Gastrocnemius medialis (tissue), 4 donors: Measurements from ENCODE around the gene SLC48A1.

ENCODE experiments used
- POLR2A ChIP-seq, 2 donors: fragments of 450-650 bp; IDR thresholded peaks; one replicate each; pipeline ENCODE4 v1.6.1; 2017; ENCODE audit warnings: antibody characterized with exemption in 2 of 2, mild to moderate bottlenecking in 2 of 2, moderate library complexity in 2 of 2
- TF ChIP-seq, protein P1 (sequence below), 5 experiments: fragments of 450-650 bp in 3 of 5; fragments of 200-600 bp in 2 of 5; sonication (generic) in 2 of 5; IDR thresholded peaks in 4 of 5; conservative IDR thresholded peaks in 1 of 5; 1 replicate in 4 of 5; 2 replicates in 1 of 5; pipeline ENCODE4 v1.5.1; 2016 to 2019; ENCODE audit warnings: antibody characterized with exemption in 5 of 5, mild to moderate bottlenecking in 3 of 5, moderate library complexity in 3 of 5

DNA sequence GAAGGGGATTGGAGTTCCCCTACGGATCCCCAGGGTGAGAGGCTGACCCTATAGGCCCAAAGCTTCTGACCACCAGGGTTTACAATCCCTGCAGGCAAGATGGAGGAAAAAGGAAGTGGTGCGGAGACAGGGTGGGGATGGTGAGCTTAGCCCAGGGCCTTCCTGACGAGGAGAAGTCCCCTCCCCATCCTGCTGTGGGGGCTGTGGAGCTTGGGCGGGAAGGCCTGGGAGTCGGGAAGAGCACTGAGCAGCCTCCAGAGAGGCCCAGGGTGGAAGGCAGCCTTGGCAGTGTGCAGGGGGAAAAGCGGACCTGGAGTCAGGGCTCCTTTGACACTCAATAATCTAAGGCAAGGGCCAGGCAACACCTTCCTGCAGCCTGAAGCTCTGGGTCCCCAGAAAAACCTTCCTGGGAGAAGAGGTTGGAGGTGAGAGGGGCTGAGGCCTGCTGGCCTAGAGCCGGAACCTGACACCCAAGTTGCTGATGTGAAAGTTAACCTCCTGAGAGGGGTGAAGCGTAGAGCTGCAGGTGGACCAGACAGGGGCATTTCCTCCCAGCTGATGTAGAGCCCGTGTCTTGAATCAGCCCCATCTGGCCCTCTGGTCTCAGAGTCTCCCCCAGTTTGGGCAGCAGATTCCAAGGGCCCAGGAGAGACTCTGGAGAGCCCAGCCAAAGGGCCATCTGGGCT lies 40.6 kb downstream of the SLC48A1 start:
- TF ChIP-seq, protein P1, sequence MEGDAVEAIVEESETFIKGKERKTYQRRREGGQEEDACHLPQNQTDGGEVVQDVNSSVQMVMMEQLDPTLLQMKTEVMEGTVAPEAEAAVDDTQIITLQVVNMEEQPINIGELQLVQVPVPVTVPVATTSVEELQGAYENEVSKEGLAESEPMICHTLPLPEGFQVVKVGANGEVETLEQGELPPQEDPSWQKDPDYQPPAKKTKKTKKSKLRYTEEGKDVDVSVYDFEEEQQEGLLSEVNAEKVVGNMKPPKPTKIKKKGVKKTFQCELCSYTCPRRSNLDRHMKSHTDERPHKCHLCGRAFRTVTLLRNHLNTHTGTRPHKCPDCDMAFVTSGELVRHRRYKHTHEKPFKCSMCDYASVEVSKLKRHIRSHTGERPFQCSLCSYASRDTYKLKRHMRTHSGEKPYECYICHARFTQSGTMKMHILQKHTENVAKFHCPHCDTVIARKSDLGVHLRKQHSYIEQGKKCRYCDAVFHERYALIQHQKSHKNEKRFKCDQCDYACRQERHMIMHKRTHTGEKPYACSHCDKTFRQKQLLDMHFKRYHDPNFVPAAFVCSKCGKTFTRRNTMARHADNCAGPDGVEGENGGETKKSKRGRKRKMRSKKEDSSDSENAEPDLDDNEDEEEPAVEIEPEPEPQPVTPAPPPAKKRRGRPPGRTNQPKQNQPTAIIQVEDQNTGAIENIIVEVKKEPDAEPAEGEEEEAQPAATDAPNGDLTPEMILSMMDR (IDR thresholded peaks at IDR 0.05 in 4 of 5, conservative IDR thresholded peaks at IDR 0.05 in 1 of 5), result no peak
- TF ChIP-seq POLR2A (IDR thresholded peaks at IDR 0.05), result no peak
